ENCODE results near the gene SCGB2A2. TPM values are rescaled to one million over a fixed set of nuclear protein-coding genes. Genes with fewer than 3 reads are reported as not detected.

SCGB2A2 gene
- total and polyA plus RNA-seq, 9 of the 15 experiments (the other 6 are each of a cell fraction or from before 2014, with no cell fraction given), result not detected

- TF ChIP-seq REST (IDR thresholded peaks at IDR 0.05; ENCODE audit: borderline replicate concordance) (peak; percentile 98), REST (CRISPR knock-in tag; IDR thresholded peaks at IDR 0.05; ENCODE audit: low read depth) (peak; percentile 93), CTCF (IDR thresholded peaks at IDR 0.05 in 2 of 3, conservative IDR thresholded peaks at IDR 0.05 in 1 of 3; ENCODE audit: insufficient read depth in 2 of 3, low read depth in 1 of 3, low read length in 3 of 3) (peak; percentile 64 to 73 (median 66)), SP1 (CRISPR knock-in tag; IDR thresholded peaks at IDR 0.05) (no peak), MAZ (CRISPR knock-in tag; conservative IDR thresholded peaks at IDR 0.05 in 1 of 2, IDR thresholded peaks at IDR 0.05 in 1 of 2) (0 out of 4 replicates have a peak, but pooled peaks of 1 of the 2 experiments have one; percentile 12)
These were observed 24.6 kb upstream of the SCGB2A2 start (continued) for GRCh38 chr11:62245271-62245753.

All from K562 (cell line).